GM23338 (cell line): ENCODE results near the gene VSIR. TPM values are rescaled to one million over a fixed set of nuclear protein-coding genes. Genes with fewer than 3 reads are reported as not detected.

Experiments used
- ATAC-seq: fragments of 200-7000 bp; cut with Tn5 transposase; 3 replicates; pipeline ENCODE4 v1.9.1; 2020
- DNase-seq: peaks from one replicate; pipeline ENCODE4 v3.0.0-alpha.2; 2015; ENCODE audit warnings: low spot score
- H2AFZ ChIP-seq: fragments of 200-600 bp; sonication (generic); 2 replicates; pipeline ENCODE4 v1.8.0; 2016; ENCODE audit warnings: antibody characterized with exemption, mild to moderate bottlenecking, moderate library complexity
- H3F3A ChIP-seq: fragments of 200-600 bp; sonication (generic); replicated peaks from 2 replicates; pipeline ENCODE4 v1.8.0; 2017; ENCODE audit warnings: antibody characterized with exemption, mixed run types, low read depth
- H3K27ac ChIP-seq: fragments of 200-600 bp; sonication (generic); 2 replicates; pipeline ENCODE4 v1.6.1; 2016; ENCODE audit warnings: low read depth
- H3K27me3 ChIP-seq: fragments of 200-600 bp; sonication (generic); 2 replicates; pipeline ENCODE4 v1.8.0; 2016; ENCODE audit warnings: mild to moderate bottlenecking, mixed run types, moderate library complexity; ENCODE audit not compliant: insufficient read depth
- H3K36me3 ChIP-seq: fragments of 200-600 bp; sonication (generic); 2 replicates; pipeline ENCODE4 v1.8.0; 2016; ENCODE audit warnings: mild to moderate bottlenecking; ENCODE audit not compliant: insufficient read depth
- H3K4me1 ChIP-seq: fragments of 200-600 bp; sonication (generic); 2 replicates; pipeline ENCODE4 v1.8.0; 2016; ENCODE audit warnings: mild to moderate bottlenecking, moderate library complexity; ENCODE audit not compliant: insufficient read depth
- H3K4me2 ChIP-seq: fragments of 200-600 bp; sonication (generic); 2 replicates; pipeline ENCODE4 v1.7.1; 2017; ENCODE audit warnings: mixed run types
- H3K4me3 ChIP-seq: fragments of 200-600 bp; sonication (generic); 2 replicates; pipeline ENCODE4 v1.6.1; 2016; ENCODE audit warnings: mixed run types
- H3K79me2 ChIP-seq: fragments of 200-600 bp; sonication (generic); replicated peaks from 2 replicates; pipeline ENCODE4 v1.8.0; 2017; ENCODE audit warnings: mild to moderate bottlenecking; ENCODE audit not compliant: insufficient read depth
- H3K9me2 ChIP-seq: fragments of 200-600 bp; sonication (generic); 2 replicates; pipeline ENCODE4 v1.8.0; 2017; ENCODE audit not compliant: insufficient read depth
- H4K20me1 ChIP-seq: fragments of 200-600 bp; sonication (generic); replicated peaks from 2 replicates; pipeline ENCODE4 v1.8.0; 2017; ENCODE audit warnings: mild to moderate bottlenecking; ENCODE audit not compliant: insufficient read depth
- H3K27ac Mint-ChIP-seq: 2 replicates; pipeline ENCODE4 v1.8.0; 2020; ENCODE audit warnings: inconsistent platforms, mild to moderate bottlenecking, moderate library complexity, mixed read lengths
- H3K27me3 Mint-ChIP-seq: 3 replicates; pipeline ENCODE4 v1.8.0; 2022; ENCODE audit warnings: low read depth, mild to moderate bottlenecking, moderate library complexity, mixed read lengths, inconsistent platforms; ENCODE audit not compliant: insufficient read depth, poor library complexity
- H3K36me3 Mint-ChIP-seq: 3 replicates; pipeline ENCODE4 v1.8.0; 2021; ENCODE audit warnings: low read depth, mild to moderate bottlenecking, inconsistent platforms, moderate library complexity, mixed read lengths
- H3K4me1 Mint-ChIP-seq: 3 replicates; pipeline ENCODE4 v1.8.0; 2020; ENCODE audit warnings: mild to moderate bottlenecking, inconsistent platforms, mixed read lengths
- H3K4me3 Mint-ChIP-seq: 3 replicates; pipeline ENCODE4 v1.8.0; 2021; ENCODE audit warnings: moderate library complexity, mild to moderate bottlenecking, inconsistent platforms, mixed read lengths
- H3K9me3 Mint-ChIP-seq: 3 replicates; pipeline ENCODE4 v1.8.0; 2020; ENCODE audit warnings: moderate library complexity, mild to moderate bottlenecking, inconsistent platforms, mixed read lengths
- CTCF ChIP-seq, 2 experiments: fragments of 200-600 bp in 1 of 2; sonication (generic) in 1 of 2; conservative IDR thresholded peaks; 2 replicates each; pipeline versions ENCODE4 v1.5.1 to v1.6.1; 2016 to 2017; ENCODE audit warnings: antibody characterized with exemption in 2 of 2, low read depth in 2 of 2, mild to moderate bottlenecking in 2 of 2, moderate library complexity in 1 of 2
- JUNB ChIP-seq: IDR thresholded peaks from one replicate; pipeline ENCODE4 v1.6.1; 2016; ENCODE audit warnings: antibody characterized with exemption; ENCODE audit not compliant: unreplicated experiment
- STAT1 ChIP-seq: IDR thresholded peaks from one replicate; pipeline ENCODE4 v1.6.1; 2016; ENCODE audit warnings: antibody characterized with exemption; ENCODE audit not compliant: unreplicated experiment
- polyA plus RNA-seq: library from polyadenylated mRNA; unstranded; fragments of >200 nt; fragmentation: Nextera tagmentation; extraction: Ambion mirVana; gene quantifications from 2 replicates; pipeline ENCODE4 v1.2.1, GENCODE V29; 2016
- total RNA-seq: library from RNA; depleted of rRNA; stranded (reverse); fragments of >200 nt; shearing (Covaris generic); gene quantifications from 2 replicates; pipeline ENCODE4 v1.2.3, GENCODE V29; 2014

Gene VSIR
- total and polyA plus RNA-seq, 2 experiments from 2014 or later, result 0.10 to 0.74 TPM

GRCh38 chr10:71708897-71709882, 64.1 kb downstream of the VSIR start:
- no peaks in the 10 kb centered on the region for H3K9me2 ChIP-seq
- no peak overlapping the region for H3K27ac Mint-ChIP-seq
- no peaks in the 10 kb centered on the region for H3K36me3 Mint-ChIP-seq
- peaks cover 14% of the 10 kb centered on the region for H3K4me1 Mint-ChIP-seq
- H3K36me3 ChIP-seq, result no peaks in the 10 kb centered on the region
- ATAC-seq (no peak), DNase-seq (peak; percentile 17)
- TF ChIP-seq STAT1 (no peak), CTCF (conservative IDR thresholded peaks at IDR 0.05; ENCODE audit: low read depth in 2 of 2) (0 out of 4 replicates have a peak, but pooled peaks of 1 of the 2 experiments have one; percentile 14)
- H3K27me3 ChIP-seq, result no peaks in the 10 kb centered on the region
- H3K27me3 Mint-ChIP-seq, result peaks cover 18% of the 10 kb centered on the region
- no peak overlapping the region for H3K27ac ChIP-seq
- no peak overlapping the region for H3K4me3 ChIP-seq
- peaks cover 8% of the 10 kb centered on the region for H3K4me1 ChIP-seq
- no peak overlapping the region for H3K4me3 Mint-ChIP-seq
- H3K79me2 ChIP-seq, result no peaks in the 10 kb centered on the region
- H3F3A ChIP-seq, result no peaks in the 10 kb centered on the region
- H3K9me3 Mint-ChIP-seq, result no peaks in the 10 kb centered on the region
- H3K4me2 ChIP-seq, result no peak overlapping the region
- no peaks in the 10 kb centered on the region for H4K20me1 ChIP-seq
- no peak overlapping the region for H2AFZ ChIP-seq

- 0 out of 2 replicates have a peak overlapping the region, but pooled peaks have one; percentile 28 for H3K4me3 ChIP-seq
- no peaks in the 10 kb centered on the region for H3K36me3 ChIP-seq
- H3F3A ChIP-seq, result no peaks in the 10 kb centered on the region
- Mint-ChIP-seq H3K4me1 (peaks cover 5% of the 10 kb centered on the region), H3K27ac (no peak overlapping the region), H3K27me3 (peaks cover 13% of the 10 kb centered on the region), H3K36me3 (no peaks in the 10 kb centered on the region), H3K9me3 (no peaks in the 10 kb centered on the region), H3K4me3 (peak overlapping the region; percentile 33; the same call in 1 of the 3 replicates)
- H3K4me1 ChIP-seq, result peaks cover 3% of the 10 kb centered on the region; the same call in 1 of the 2 replicates
- no peaks in the 10 kb centered on the region for H4K20me1 ChIP-seq
- peak overlapping the region; percentile 71 for H3K4me2 ChIP-seq
- TF ChIP-seq JUNB, result no peak
- peak; percentile 85 to 99 for TF ChIP-seq CTCF (conservative IDR thresholded peaks at IDR 0.05; ENCODE audit: low read depth in 2 of 2)
- H3K27me3 ChIP-seq, result no peaks in the 10 kb centered on the region
- H3K27ac ChIP-seq, result no peak overlapping the region
- no peaks in the 10 kb centered on the region for H3K79me2 ChIP-seq
- H3K9me2 ChIP-seq, result no peaks in the 10 kb centered on the region
- ATAC-seq (peak; percentile 94), DNase-seq (peak; percentile 82)
- peak overlapping the region; percentile 96 for H2AFZ ChIP-seq
These were observed 65.0 kb downstream of the VSIR start for GRCh38 chr10:71708301-71708703.
